IPS-15b (cell line): ENCODE measurements around the gene MTSS2.

Experiments
- H3K27me3 ChIP-seq: one replicate; pipeline ENCODE4 v1.6.1; 2013; ENCODE audit warnings: low read length; ENCODE audit not compliant: control insufficient read depth, insufficient read depth
- H3K36me3 ChIP-seq: one replicate; pipeline ENCODE4 v1.6.1; 2013; ENCODE audit warnings: low read length; ENCODE audit not compliant: control insufficient read depth, insufficient read depth
- H3K4me1 ChIP-seq: one replicate; pipeline ENCODE4 v1.6.1; 2013; ENCODE audit warnings: mild to moderate bottlenecking, low read length; ENCODE audit not compliant: control insufficient read depth, insufficient read depth
- H3K4me3 ChIP-seq: one replicate; pipeline ENCODE4 v1.5.1; 2013; ENCODE audit warnings: low read depth, low read length
- H3K9ac ChIP-seq: one replicate; pipeline ENCODE4 v1.6.1; 2013; ENCODE audit warnings: low read depth, mild to moderate bottlenecking, low read length
- H3K9me3 ChIP-seq: one replicate; pipeline ENCODE4 v1.6.1; 2013; ENCODE audit warnings: mild to moderate bottlenecking, low read length; ENCODE audit not compliant: control insufficient read depth, insufficient read depth

MTSS2 gene, protein sequence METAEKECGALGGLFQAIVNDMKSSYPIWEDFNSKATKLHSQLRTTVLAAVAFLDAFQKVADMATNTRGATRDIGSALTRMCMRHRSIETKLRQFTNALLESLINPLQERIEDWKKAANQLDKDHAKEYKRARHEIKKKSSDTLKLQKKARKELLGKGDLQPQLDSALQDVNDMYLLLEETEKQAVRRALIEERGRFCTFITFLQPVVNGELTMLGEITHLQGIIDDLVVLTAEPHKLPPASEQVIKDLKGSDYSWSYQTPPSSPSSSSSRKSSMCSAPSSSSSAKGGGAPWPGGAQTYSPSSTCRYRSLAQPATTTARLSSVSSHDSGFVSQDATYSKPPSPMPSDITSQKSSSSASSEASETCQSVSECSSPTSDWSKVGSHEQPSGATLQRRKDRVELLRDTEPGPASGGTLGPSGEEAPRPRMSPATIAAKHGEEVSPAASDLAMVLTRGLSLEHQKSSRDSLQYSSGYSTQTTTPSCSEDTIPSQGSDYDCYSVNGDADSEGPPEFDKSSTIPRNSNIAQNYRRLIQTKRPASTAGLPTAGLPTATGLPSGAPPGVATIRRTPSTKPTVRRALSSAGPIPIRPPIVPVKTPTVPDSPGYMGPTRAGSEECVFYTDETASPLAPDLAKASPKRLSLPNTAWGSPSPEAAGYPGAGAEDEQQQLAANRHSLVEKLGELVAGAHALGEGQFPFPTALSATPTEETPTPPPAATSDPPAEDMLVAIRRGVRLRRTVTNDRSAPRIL

DNA sequence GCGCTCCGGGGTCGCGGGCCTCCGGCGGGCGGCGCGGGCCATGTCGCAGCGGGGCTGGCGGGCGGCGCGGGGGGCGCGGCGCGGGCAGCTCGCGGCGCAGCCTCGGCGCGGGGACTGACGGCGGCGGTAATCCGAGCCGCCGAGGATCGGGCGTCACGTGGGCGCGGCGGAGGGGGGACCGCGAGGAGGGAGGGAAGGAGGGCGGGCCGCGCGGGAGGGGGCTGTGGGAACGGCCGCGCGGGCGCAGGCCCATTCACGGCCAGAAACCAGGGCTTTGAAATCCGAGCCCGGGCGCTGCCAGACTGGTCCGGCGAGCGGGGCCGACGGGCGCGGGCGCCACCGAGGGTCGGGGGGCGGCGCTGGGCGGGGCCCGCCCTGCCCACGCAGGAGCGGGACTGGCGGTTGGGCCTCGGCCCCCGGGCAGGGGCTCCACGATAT lies at the start of gene MTSS2:
Gene MTSS2, minus strand, starts transcription at position 116 of the 438 bp plus-strand sequence. CDS start 262 bp downstream, outside the sequence.
- Histone ChIP-seq H3K4me1 (peaks cover 9% of the 10 kb centered on the region), H3K9ac (peak within 1 kb of the TSS; percentile 37), H3K36me3 (no peaks in the 10 kb centered on the region)

DNA sequence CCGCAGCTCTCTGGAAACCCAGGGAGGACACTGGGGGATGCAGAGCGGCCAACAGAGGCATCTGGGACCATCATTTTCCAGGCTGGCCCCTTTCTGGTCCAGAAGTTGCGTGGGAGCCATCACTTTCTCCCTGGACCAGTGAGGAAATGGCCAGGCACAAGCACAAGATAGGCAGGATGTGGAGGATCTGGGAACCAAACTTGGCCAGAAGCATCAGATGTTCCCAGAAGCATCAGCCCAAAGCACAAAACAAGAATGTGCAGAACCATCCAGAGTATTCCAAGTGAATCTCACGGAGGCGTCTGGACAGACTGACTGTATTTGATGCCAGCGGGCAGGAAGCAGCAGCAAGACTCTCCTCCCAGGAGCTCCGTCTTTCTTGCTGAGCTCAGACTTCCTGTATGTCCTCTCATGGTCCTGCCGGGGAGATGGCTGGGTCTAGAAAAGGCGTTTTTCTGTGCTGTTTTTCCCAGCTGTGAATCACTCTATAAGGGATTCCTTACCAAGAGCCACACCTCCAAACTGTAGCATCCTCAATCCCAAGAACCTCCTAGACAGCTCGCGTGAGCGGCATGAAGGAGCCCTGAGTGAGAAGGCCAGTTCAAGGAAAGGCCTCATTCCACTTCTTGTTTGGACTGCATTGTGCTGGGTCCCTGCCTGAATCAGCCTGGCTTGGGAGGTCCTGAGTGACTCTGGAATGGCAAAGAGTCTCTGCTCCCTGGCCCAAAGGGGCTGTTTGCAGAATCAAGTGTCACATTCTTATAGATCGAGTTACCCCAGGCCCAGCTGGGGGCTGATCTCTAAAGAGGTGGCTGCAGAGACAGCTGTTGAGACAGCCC lies 49.5 kb upstream of the MTSS2 start:
- peaks cover 7% of the 10 kb centered on the region for H3K36me3 ChIP-seq
- no peaks in the 10 kb centered on the region for H3K4me1 ChIP-seq
- H3K9ac ChIP-seq: no peak overlapping the region
- H3K27me3 ChIP-seq: no peaks in the 10 kb centered on the region
- no peaks in the 10 kb centered on the region for H3K9me3 ChIP-seq
- no peak overlapping the region for H3K4me3 ChIP-seq

More for the DNA sequence above, at the start of gene MTSS2:
- H3K27me3 ChIP-seq: no peaks in the 10 kb centered on the region
- H3K4me3 ChIP-seq: peak within 1 kb of the TSS; percentile 68
- no peaks in the 10 kb centered on the region for H3K9me3 ChIP-seq

DNA sequence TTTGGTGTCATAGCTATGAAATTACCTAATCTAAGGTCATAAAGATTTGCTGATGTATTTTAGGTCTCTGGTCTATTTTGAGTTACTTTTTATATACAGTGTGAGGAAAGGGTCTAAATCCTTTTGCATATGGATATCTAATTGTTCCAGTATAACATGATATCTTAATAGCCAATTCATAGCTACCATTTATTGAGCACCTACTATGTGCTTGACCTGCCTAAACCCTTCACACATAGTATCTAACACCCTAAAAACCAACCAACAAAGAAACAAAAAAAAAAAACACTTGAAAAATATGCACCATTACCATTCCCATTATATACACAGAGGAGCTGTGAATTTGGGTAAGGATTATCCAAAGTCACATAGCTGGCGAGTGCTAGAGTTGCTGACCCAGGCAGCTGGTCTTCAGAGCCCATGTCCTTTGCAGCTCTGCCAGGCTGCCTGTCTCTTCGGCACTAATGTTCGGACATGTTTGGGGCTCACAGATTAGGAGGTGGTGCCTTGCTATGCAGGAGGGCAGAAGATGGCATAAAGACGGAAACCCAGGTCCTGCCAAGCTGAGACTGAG lies 48.8 kb upstream of the MTSS2 start:
- Histone ChIP-seq H3K27me3 (no peaks in the 10 kb centered on the region), H3K36me3 (peaks cover 7% of the 10 kb centered on the region), H3K9ac (no peak overlapping the region), H3K4me3 (no peak overlapping the region), H3K4me1 (no peaks in the 10 kb centered on the region), H3K9me3 (no peaks in the 10 kb centered on the region)

DNA sequence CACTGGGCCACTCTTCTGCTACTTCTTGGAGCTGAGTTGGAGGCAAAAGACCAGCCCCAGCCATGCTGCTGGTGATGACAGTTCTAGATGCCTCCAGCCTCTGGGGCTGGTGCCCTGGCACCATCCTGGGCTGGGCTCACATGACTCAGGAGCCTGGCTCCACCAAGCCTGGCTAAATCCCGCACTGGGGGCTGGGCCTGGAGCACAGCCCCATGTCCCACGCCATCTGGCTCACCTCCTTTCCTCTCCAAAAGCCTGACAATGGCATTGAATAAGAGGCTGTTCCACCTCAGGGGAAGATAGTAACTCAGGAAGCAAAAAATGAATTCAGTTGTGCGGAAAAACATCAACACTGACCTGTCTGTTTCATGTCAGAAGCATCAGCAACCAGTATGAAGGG lies 45.1 kb upstream of the MTSS2 start:
- Histone ChIP-seq H3K4me1 (no peaks in the 10 kb centered on the region), H3K4me3 (no peak overlapping the region), H3K36me3 (peaks cover 6% of the 10 kb centered on the region), H3K9ac (no peak overlapping the region), H3K9me3 (no peaks in the 10 kb centered on the region), H3K27me3 (no peaks in the 10 kb centered on the region)

DNA sequence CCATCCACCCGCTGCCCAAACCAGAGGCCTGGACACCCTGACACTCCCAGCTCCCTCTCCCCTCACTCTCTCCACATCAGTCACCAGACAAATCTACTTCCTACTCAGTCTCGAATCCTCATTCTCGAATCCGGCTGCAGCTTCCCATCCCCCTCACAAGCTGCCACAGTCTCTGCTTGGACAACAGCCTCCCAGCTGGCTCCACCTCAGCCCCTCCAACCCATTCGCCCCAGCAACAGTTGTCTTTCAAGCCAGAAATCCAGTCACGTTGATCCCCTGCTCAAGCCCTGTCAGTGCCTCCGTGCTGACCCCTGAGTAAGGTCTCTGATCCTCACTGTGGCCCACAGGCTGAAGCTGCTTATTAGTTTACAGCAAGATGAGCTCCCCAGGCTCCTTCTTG lies 44.2 kb upstream of the MTSS2 start:
- no peak overlapping the region for H3K4me3 ChIP-seq
- no peaks in the 10 kb centered on the region for H3K27me3 ChIP-seq
- H3K9me3 ChIP-seq: no peaks in the 10 kb centered on the region
- no peaks in the 10 kb centered on the region for H3K4me1 ChIP-seq
- no peak overlapping the region for H3K9ac ChIP-seq
- peaks cover 6% of the 10 kb centered on the region for H3K36me3 ChIP-seq

DNA sequence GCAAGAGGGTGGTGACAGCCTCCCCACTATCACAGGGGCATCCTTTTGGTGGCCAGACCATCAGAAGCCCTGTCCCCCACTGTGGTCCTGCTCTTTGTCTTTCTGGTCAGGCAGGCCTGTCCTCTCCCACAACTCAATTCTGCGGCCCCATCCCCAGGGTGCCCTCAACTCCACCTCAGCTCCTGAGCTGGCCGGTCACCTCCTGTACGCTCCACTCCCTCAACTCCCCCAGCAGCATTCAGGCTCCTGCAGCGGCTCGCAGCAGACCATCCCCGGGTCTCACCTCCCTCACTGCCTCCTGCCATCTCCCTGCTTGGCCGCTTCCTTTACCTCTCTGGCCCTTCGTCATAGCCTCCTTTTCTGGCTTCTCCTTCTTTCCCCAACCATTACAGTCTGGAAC lies 43.4 kb upstream of the MTSS2 start:
- H3K9ac ChIP-seq: no peak overlapping the region
- no peaks in the 10 kb centered on the region for H3K27me3 ChIP-seq
- no peak overlapping the region for H3K4me3 ChIP-seq
- H3K36me3 ChIP-seq: peaks cover 6% of the 10 kb centered on the region
- H3K9me3 ChIP-seq: no peaks in the 10 kb centered on the region
- H3K4me1 ChIP-seq: no peaks in the 10 kb centered on the region

DNA sequence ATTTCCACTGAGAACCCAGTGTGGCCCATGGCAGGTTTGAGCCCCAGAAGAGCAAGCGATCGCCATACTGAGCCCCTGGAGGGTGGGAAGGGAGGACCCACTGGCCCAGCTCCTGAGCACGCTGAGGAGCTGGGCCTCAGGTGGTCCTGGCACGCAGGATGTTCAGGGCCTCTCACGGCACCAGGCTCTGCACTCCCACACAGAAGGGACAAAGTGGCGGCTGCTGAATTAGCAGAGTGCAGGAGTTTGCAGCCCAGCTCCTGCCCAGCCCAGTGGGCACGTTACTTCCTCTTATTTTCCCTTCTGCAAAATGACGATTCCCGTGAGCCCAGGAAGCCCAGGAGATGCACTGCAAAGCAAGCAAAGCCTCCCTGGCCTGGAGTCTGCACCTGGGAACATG lies 42.3 kb upstream of the MTSS2 start:
- Histone ChIP-seq H3K4me3 (no peak overlapping the region), H3K27me3 (no peaks in the 10 kb centered on the region), H3K4me1 (no peaks in the 10 kb centered on the region), H3K9me3 (no peaks in the 10 kb centered on the region), H3K9ac (no peak overlapping the region), H3K36me3 (peaks cover 6% of the 10 kb centered on the region)

DNA sequence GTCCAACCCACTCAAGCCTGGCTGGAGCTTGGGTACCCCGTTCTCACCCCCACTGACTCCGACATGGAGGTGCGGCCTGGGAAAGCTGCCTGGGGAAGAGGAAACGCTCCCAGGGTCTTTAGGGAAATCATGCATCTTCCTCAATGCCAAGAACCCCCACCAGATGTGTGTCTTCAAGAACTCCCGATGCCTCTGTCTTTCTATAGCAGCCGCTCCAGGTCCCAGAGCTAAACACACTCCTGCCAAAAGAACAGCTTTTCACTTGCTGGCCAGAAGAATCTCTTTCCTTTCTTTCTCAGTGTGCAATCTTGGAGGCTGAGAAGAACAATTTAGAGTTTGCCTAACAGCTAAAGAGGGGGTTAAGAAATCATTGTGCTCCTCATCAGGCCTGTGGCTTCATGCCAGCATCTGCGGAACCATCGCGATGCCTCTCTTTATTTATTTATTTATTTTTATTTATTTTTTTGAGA lies 41.1 kb upstream of the MTSS2 start:
- H3K4me1 ChIP-seq: no peaks in the 10 kb centered on the region
- no peak overlapping the region for H3K9ac ChIP-seq
- H3K36me3 ChIP-seq: peaks cover 6% of the 10 kb centered on the region
- H3K27me3 ChIP-seq: no peaks in the 10 kb centered on the region
- H3K4me3 ChIP-seq: no peak overlapping the region
- H3K9me3 ChIP-seq: no peaks in the 10 kb centered on the region

DNA sequence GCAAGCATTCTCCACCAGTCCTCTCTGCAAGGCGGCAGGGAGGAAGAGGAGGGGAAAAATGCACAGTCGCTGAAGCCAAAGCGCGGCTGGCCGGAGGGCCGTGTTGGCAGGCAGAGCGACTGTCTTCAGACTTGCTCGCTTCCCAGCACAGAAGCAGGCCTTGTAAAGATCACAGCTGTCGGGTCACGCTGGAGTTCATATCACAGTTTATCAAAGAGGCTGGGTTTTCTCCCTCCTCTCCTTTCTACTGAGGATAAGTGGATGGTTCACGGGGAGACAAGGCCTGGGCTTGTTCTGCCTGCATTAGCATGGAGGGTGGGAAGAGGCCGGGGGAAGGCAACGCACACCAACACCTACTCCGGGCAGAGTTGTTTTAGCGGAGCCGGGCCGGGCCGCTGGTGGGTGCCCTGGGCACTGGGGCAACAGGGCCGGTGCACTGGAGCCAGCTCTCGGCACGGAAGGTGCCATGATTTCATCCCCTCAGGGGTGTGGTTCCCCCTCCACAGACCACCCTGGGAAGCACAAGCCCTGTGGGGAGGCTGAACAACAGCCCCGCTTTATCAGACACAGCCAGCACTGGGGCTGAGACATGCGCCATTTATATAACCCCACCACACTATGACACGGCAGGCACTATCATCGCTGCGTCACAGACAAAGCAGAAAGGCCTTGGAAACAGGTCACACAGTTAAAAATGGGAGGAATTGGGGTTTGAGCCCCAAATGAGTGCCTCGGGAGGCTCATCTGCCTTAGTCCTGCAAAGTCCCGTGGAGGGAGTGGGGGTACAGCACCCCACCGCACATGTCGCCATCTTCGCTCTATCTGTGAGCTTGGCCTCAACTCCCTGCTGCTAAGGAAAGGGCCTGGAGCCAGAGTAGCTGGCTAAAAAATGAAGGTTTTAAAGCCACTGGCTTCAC lies 40.3 kb upstream of the MTSS2 start:
- Histone ChIP-seq H3K9me3 (no peaks in the 10 kb centered on the region), H3K27me3 (no peaks in the 10 kb centered on the region), H3K4me3 (no peak overlapping the region), H3K4me1 (no peaks in the 10 kb centered on the region), H3K36me3 (peaks cover 7% of the 10 kb centered on the region), H3K9ac (no peak overlapping the region)

DNA sequence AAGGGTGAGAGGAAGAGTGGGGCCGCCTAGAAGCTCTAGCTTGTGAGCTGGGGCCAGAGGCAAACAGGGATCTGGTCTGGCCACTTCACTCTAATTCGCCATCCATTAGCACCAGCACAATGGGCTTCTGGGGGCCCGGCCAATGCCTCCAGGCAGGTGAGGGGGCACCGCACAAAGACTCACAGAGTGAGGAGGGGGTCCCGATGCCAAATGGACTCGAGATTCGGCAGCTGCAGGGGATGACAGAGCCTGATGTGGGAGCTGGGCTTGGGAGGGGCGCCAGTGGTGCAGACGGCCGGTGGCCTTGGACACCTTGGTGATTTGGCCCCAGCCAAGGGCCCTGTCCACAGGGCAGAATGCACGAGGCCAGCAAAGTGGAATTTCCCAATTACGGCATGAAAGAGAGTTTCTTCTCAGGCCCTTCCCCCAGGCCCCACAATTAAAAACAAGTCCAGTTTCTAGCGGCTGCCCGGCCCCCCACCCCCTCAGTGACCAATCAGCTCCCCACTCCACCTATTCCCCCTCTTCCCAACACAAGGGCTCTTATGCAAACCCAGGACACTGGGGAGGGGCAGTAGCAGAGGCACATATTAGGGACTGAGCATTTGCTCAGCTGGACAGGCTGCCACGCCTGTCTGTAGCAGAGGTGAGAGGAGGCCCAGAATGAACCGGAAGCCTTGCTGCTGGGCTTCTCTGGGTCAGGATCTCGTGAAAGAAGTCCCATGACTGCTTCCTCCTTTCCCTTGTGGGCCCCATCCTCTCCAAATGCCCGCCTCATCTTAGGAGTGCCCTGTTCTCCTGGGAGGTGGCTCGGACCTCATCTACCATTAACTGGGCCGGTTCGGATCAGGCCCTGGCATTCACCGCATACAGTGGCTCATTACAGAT lies 39.4 kb upstream of the MTSS2 start:
- peaks cover 10% of the 10 kb centered on the region for H3K36me3 ChIP-seq

More for the DNA sequence above, 39.4 kb upstream of the MTSS2 start:
- Histone ChIP-seq H3K4me3 (no peak overlapping the region), H3K9ac (no peak overlapping the region), H3K9me3 (no peaks in the 10 kb centered on the region), H3K4me1 (no peaks in the 10 kb centered on the region), H3K27me3 (no peaks in the 10 kb centered on the region)
